HCT116 (cell line): Measurements from ENCODE around the gene SAXO2.
"Not testable (repeated sequence)": the region's sequence is repeated elsewhere in the genome, so short reads cannot be mapped to it uniquely, and the experiment has no call there.

Experiments
- CBX3 ChIP-seq: IDR thresholded peaks from 2 replicates; pipeline ENCODE4 v1.6.1; 2012; ENCODE audit warnings: low read depth
- EGR1 ChIP-seq: IDR thresholded peaks from 2 replicates; pipeline ENCODE4 v1.6.1; 2012; ENCODE audit warnings: low read depth
- EZH2 ChIP-seq: fragments of 200-600 bp; sonication (generic); IDR thresholded peaks from 2 replicates; pipeline ENCODE4 v1.6.1; 2017; ENCODE audit warnings: antibody characterized with exemption, mixed run types
- EZH2phosphoT487 ChIP-seq: fragments of 200-600 bp; IDR thresholded peaks from 2 replicates; pipeline ENCODE4 v1.6.1; 2018; ENCODE audit warnings: antibody characterized with exemption, borderline replicate concordance
- FOSL1 ChIP-seq: IDR thresholded peaks from 2 replicates; pipeline ENCODE4 v1.6.1; 2012; ENCODE audit warnings: low read depth
- POLR2A ChIP-seq: IDR thresholded peaks from 2 replicates; pipeline ENCODE4 v1.7.0; 2011; ENCODE audit warnings: borderline replicate concordance; ENCODE audit not compliant: insufficient read depth, insufficient read length; ENCODE audit errors: extremely low read depth
- POLR2AphosphoS5 ChIP-seq: IDR thresholded peaks from 2 replicates; pipeline ENCODE4 v1.6.1; 2011; ENCODE audit warnings: mild to moderate bottlenecking, low read depth, low read length, moderate library complexity
- SP1 ChIP-seq: IDR thresholded peaks from 2 replicates; pipeline ENCODE4 v1.6.1; 2012; ENCODE audit warnings: low read depth
- SRF ChIP-seq: IDR thresholded peaks from 2 replicates; pipeline ENCODE4 v1.6.1; 2012; ENCODE audit warnings: low read depth
- TF ChIP-seq, protein P1 (sequence below), 3 experiments: fragments of 200-600 bp in 1 of 3; sonication (generic) in 1 of 3; IDR thresholded peaks in 2 of 3; conservative IDR thresholded peaks in 1 of 3; 2 replicates each; pipeline ENCODE4 v1.5.1; 2012 to 2017; ENCODE audit warnings: low read depth in 2 of 3, low read length in 2 of 3, antibody characterized with exemption in 1 of 3, borderline replicate concordance in 1 of 3, control low read depth in 1 of 3, mild to moderate bottlenecking in 1 of 3, mixed read lengths in 1 of 3, mixed run types in 1 of 3, moderate library complexity in 1 of 3; ENCODE audit not compliant: insufficient read depth in 1 of 3
- TF ChIP-seq, protein P2 (sequence below): IDR thresholded peaks from 2 replicates; pipeline ENCODE4 v1.6.1; 2011; ENCODE audit warnings: mild to moderate bottlenecking, low read length, moderate library complexity; ENCODE audit not compliant: insufficient replicate concordance; ENCODE audit errors: extremely low read depth
- TF ChIP-seq, protein P3 (sequence below): IDR thresholded peaks from 2 replicates; pipeline ENCODE4 v1.6.1; 2012
- TF ChIP-seq, protein P4 (sequence below): IDR thresholded peaks from 2 replicates; pipeline ENCODE4 v1.6.1; 2012

DNA sequence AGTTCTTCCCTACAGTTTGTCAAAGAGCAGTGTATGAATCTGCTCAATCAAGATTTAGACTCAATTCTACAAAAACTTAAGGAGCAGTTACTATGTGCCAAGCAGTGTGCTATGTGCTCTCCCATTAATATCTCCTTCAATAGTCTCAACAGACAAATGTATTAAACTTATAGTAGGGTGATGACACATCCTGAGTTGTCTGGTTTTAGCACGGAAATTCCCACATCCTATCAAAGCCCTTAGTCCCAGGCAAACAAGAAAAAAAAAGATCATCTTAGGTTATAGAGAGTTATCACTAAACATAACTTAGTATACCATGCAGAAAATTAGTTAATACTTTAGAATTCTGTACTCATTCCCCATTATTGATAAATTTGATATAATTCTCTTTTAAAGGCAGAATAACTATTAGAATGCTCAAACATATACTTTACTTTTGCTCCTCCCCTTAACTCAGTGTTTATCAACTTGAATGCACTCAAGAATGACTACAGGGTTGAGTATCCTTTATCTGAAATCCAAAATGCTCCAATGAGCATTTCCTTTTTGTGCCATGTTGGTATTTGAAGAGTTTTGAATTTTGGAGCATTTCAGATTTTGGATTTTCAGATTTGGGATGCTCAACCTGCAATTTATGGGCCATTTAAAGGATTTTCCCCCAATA is 20.6 kb upstream of the SAXO2 start:
- not testable (repeated sequence) for TF ChIP-seq CBX3, POLR2AphosphoS5, POLR2A, SRF, SP1, EZH2, FOSL1, EGR1, EZH2phosphoT487
- TF ChIP-seq, protein P1, sequence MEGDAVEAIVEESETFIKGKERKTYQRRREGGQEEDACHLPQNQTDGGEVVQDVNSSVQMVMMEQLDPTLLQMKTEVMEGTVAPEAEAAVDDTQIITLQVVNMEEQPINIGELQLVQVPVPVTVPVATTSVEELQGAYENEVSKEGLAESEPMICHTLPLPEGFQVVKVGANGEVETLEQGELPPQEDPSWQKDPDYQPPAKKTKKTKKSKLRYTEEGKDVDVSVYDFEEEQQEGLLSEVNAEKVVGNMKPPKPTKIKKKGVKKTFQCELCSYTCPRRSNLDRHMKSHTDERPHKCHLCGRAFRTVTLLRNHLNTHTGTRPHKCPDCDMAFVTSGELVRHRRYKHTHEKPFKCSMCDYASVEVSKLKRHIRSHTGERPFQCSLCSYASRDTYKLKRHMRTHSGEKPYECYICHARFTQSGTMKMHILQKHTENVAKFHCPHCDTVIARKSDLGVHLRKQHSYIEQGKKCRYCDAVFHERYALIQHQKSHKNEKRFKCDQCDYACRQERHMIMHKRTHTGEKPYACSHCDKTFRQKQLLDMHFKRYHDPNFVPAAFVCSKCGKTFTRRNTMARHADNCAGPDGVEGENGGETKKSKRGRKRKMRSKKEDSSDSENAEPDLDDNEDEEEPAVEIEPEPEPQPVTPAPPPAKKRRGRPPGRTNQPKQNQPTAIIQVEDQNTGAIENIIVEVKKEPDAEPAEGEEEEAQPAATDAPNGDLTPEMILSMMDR (IDR thresholded peaks at IDR 0.05 in 2 of 3, conservative IDR thresholded peaks at IDR 0.05 in 1 of 3; ENCODE audit: borderline replicate concordance in 1 of 3, insufficient read depth in 1 of 3, low read depth in 2 of 3, low read length in 2 of 3) = not testable (repeated sequence)
- TF ChIP-seq, protein P2, sequence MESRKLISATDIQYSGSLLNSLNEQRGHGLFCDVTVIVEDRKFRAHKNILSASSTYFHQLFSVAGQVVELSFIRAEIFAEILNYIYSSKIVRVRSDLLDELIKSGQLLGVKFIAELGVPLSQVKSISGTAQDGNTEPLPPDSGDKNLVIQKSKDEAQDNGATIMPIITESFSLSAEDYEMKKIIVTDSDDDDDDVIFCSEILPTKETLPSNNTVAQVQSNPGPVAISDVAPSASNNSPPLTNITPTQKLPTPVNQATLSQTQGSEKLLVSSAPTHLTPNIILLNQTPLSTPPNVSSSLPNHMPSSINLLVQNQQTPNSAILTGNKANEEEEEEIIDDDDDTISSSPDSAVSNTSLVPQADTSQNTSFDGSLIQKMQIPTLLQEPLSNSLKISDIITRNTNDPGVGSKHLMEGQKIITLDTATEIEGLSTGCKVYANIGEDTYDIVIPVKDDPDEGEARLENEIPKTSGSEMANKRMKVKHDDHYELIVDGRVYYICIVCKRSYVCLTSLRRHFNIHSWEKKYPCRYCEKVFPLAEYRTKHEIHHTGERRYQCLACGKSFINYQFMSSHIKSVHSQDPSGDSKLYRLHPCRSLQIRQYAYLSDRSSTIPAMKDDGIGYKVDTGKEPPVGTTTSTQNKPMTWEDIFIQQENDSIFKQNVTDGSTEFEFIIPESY = not testable (repeated sequence)
- TF ChIP-seq, protein P3, sequence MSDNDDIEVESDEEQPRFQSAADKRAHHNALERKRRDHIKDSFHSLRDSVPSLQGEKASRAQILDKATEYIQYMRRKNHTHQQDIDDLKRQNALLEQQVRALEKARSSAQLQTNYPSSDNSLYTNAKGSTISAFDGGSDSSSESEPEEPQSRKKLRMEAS = not testable (repeated sequence)
- TF ChIP-seq, protein P4, sequence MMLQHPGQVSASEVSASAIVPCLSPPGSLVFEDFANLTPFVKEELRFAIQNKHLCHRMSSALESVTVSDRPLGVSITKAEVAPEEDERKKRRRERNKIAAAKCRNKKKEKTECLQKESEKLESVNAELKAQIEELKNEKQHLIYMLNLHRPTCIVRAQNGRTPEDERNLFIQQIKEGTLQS = not testable (repeated sequence)
